ENCODE data around the gene FOSL2.

DNA sequence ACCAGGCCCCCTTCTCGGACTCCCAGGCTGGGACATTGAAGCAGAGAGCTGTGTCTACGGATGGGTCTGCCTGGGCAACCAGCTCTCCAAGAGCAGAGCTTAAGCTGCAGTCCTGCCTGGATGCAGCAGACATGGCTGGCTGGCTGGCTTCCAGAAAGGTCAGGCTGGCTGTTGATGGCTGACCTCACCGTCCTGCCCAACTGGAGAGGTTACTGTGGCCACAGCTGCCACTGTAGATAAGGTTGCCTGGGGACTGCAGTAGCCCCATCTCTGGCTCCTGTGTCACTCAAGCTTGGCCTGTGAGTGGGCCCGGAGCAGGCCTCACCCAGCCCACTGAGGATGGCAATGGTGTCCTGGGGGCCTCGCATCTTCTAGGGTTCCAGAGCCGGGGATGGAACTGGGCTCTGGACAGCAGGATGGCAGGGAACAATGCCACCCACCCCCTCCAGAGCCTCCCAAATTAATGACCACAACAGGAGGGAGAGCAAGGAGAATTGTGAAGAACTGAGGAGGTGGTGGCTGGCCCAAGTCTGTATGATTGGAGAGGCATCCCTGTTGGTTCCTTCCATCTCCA is 37.0 kb upstream of the FOSL2 start:
- TF ChIP-seq, protein P1, sequence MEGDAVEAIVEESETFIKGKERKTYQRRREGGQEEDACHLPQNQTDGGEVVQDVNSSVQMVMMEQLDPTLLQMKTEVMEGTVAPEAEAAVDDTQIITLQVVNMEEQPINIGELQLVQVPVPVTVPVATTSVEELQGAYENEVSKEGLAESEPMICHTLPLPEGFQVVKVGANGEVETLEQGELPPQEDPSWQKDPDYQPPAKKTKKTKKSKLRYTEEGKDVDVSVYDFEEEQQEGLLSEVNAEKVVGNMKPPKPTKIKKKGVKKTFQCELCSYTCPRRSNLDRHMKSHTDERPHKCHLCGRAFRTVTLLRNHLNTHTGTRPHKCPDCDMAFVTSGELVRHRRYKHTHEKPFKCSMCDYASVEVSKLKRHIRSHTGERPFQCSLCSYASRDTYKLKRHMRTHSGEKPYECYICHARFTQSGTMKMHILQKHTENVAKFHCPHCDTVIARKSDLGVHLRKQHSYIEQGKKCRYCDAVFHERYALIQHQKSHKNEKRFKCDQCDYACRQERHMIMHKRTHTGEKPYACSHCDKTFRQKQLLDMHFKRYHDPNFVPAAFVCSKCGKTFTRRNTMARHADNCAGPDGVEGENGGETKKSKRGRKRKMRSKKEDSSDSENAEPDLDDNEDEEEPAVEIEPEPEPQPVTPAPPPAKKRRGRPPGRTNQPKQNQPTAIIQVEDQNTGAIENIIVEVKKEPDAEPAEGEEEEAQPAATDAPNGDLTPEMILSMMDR (tag by site-specific recombination; IDR thresholded peaks at IDR 0.05) = no peak
- TF ChIP-seq YY1 (tag by site-specific recombination; IDR thresholded peaks at IDR 0.05) (no peak), GLIS1 (tag by site-specific recombination; IDR thresholded peaks at IDR 0.05) (no peak), PRDM6 (tag by site-specific recombination; IDR thresholded peaks at IDR 0.05) (no peak), ZNF24 (tag by site-specific recombination; IDR thresholded peaks at IDR 0.05) (no peak)

Measured in HEK293 (cell line).